H9 (cell line): ENCODE results near the gene SLC12A1. TPM values are rescaled to one million over a fixed set of nuclear protein-coding genes. Genes with fewer than 3 reads are reported as not detected.

ENCODE experiments used
- DNase-seq: peaks from one replicate; pipeline ENCODE4 v3.0.0-alpha.2; 2017
- H2AFZ ChIP-seq: one replicate; pipeline ENCODE4 v1.6.1; 2013; ENCODE audit warnings: mild to moderate bottlenecking, low read length, control low read depth, moderate library complexity
- H2AK5ac ChIP-seq: 2 replicates; pipeline ENCODE4 v1.6.1; 2013; ENCODE audit warnings: low read length, control low read depth, mixed read lengths; ENCODE audit not compliant: insufficient read length
- H2BK120ac ChIP-seq: one replicate; pipeline ENCODE4 v1.6.1; 2013; ENCODE audit warnings: low read depth, mild to moderate bottlenecking, low read length, control low read depth, inconsistent platforms; ENCODE audit not compliant: poor library complexity, severe bottlenecking
- H2BK12ac ChIP-seq: 2 replicates; pipeline ENCODE4 v1.6.1; 2013; ENCODE audit warnings: low read length, control low read depth, mixed read lengths, low read depth; ENCODE audit not compliant: insufficient read length
- H2BK15ac ChIP-seq: 2 replicates; pipeline ENCODE4 v1.6.1; 2013; ENCODE audit warnings: low read depth, low read length, control low read depth
- H2BK20ac ChIP-seq: one replicate; pipeline ENCODE4 v1.6.1; 2013; ENCODE audit warnings: low read depth, mild to moderate bottlenecking, low read length, control low read depth, inconsistent platforms; ENCODE audit not compliant: poor library complexity, severe bottlenecking
- H2BK5ac ChIP-seq: 2 replicates; pipeline ENCODE4 v1.6.1; 2013; ENCODE audit warnings: low read length, control low read depth, mixed read lengths; ENCODE audit not compliant: insufficient read length
- H3K14ac ChIP-seq: 2 replicates; pipeline ENCODE4 v1.6.1; 2013; ENCODE audit warnings: low read length, control low read depth; ENCODE audit not compliant: insufficient read depth
- H3K18ac ChIP-seq: 2 replicates; pipeline ENCODE4 v1.6.1; 2013; ENCODE audit warnings: low read depth, mild to moderate bottlenecking, mixed read lengths, low read length, control low read depth; ENCODE audit not compliant: insufficient read length
- H3K23ac ChIP-seq: 2 replicates; pipeline ENCODE4 v1.6.1; 2013; ENCODE audit warnings: low read length, control low read depth, mixed read lengths, low read depth; ENCODE audit not compliant: insufficient read length
- H3K23me2 ChIP-seq: 2 replicates; pipeline ENCODE4 v1.6.1; 2013; ENCODE audit warnings: low read depth, mild to moderate bottlenecking, mixed read lengths, low read length, control low read depth; ENCODE audit not compliant: insufficient read length, poor library complexity, severe bottlenecking
- H3K27ac ChIP-seq: 2 replicates; pipeline ENCODE4 v1.5.1; 2013; ENCODE audit warnings: low read length, control low read depth, mixed read lengths, low read depth; ENCODE audit not compliant: insufficient read length
- H3K27me3 ChIP-seq: 2 replicates; pipeline ENCODE4 v1.6.1; 2013; ENCODE audit warnings: low read length, control low read depth, inconsistent platforms; ENCODE audit not compliant: insufficient read depth
- H3K4ac ChIP-seq: 2 replicates; pipeline ENCODE4 v1.6.1; 2013; ENCODE audit warnings: low read depth, mild to moderate bottlenecking, control low read depth, inconsistent platforms, low read length, moderate library complexity
- H3K4me1 ChIP-seq: 2 replicates; pipeline ENCODE4 v1.6.1; 2013; ENCODE audit warnings: low read length, control low read depth, inconsistent platforms; ENCODE audit not compliant: insufficient read depth
- H3K4me2 ChIP-seq: 2 replicates; pipeline ENCODE4 v1.6.1; 2013; ENCODE audit warnings: low read length, control low read depth, mixed read lengths; ENCODE audit not compliant: insufficient read length, insufficient read depth
- H3K56ac ChIP-seq: 2 replicates; pipeline ENCODE4 v1.6.1; 2013; ENCODE audit warnings: low read depth, mild to moderate bottlenecking, mixed read lengths, low read length, control low read depth; ENCODE audit not compliant: insufficient read length
- H3K79me1 ChIP-seq: 2 replicates; pipeline ENCODE4 v1.6.1; 2013; ENCODE audit warnings: low read depth, mild to moderate bottlenecking, moderate library complexity, low read length, control low read depth, inconsistent platforms; ENCODE audit not compliant: insufficient read depth, poor library complexity, severe bottlenecking
- H3K79me2 ChIP-seq: 2 replicates; pipeline ENCODE4 v1.6.1; 2013; ENCODE audit warnings: low read length, control low read depth, inconsistent platforms; ENCODE audit not compliant: insufficient read depth
- H3K9ac ChIP-seq: 2 replicates; pipeline ENCODE4 v1.6.1; 2013; ENCODE audit warnings: low read length, control low read depth, mixed read lengths; ENCODE audit not compliant: insufficient read length; ENCODE audit errors: extremely low read depth
- H3K9me3 ChIP-seq: one replicate; pipeline ENCODE4 v1.6.1; 2013; ENCODE audit warnings: low read depth, low read length, inconsistent platforms; ENCODE audit not compliant: control insufficient read depth
- H3T11ph ChIP-seq: one replicate; pipeline ENCODE4 v1.6.1; 2013; ENCODE audit warnings: mild to moderate bottlenecking, low read length, control low read depth, inconsistent platforms
- H4K20me1 ChIP-seq: one replicate; pipeline ENCODE4 v1.6.1; 2013; ENCODE audit not compliant: control insufficient read depth, insufficient read length, insufficient read depth
- H4K5ac ChIP-seq: 2 replicates; pipeline ENCODE4 v1.6.1; 2013; ENCODE audit warnings: low read depth, mild to moderate bottlenecking, mixed read lengths, low read length, control low read depth; ENCODE audit not compliant: insufficient read length
- H4K8ac ChIP-seq: replicated peaks from 2 replicates; pipeline ENCODE4 v1.6.1; 2013; ENCODE audit warnings: low read length, control low read depth, mixed read lengths, low read depth; ENCODE audit not compliant: insufficient read length
- H4K91ac ChIP-seq: 2 replicates; pipeline ENCODE4 v1.6.1; 2013; ENCODE audit warnings: low read depth, mild to moderate bottlenecking, moderate library complexity, mixed read lengths, low read length, control low read depth; ENCODE audit not compliant: insufficient read length
- H3K27ac Mint-ChIP-seq, 3 experiments: 2 replicates in 2 of 3; 3 replicates in 1 of 3; pipeline ENCODE4 v1.8.0; 2020 to 2021; ENCODE audit warnings: mixed read lengths in 3 of 3, mild to moderate bottlenecking in 1 of 3, moderate library complexity in 1 of 3
- H3K27me3 Mint-ChIP-seq: 2 replicates; pipeline ENCODE4 v1.8.0; 2021; ENCODE audit warnings: low read depth, mild to moderate bottlenecking, moderate library complexity, mixed read lengths
- H3K36me3 Mint-ChIP-seq, 3 experiments: 2 replicates in 2 of 3; 3 replicates in 1 of 3; pipeline ENCODE4 v1.8.0; 2020 to 2021; ENCODE audit warnings: low read depth in 3 of 3, mixed read lengths in 3 of 3; ENCODE audit not compliant: insufficient read depth in 1 of 3
- H3K4me1 Mint-ChIP-seq, 2 experiments: 2 replicates each; pipeline ENCODE4 v1.8.0; 2020; ENCODE audit warnings: mixed read lengths in 2 of 2
- H3K4me3 Mint-ChIP-seq, 2 experiments: 2 replicates in 1 of 2; 3 replicates in 1 of 2; pipeline ENCODE4 v1.8.0; 2020 to 2021; ENCODE audit warnings: mild to moderate bottlenecking in 2 of 2, mixed read lengths in 2 of 2, moderate library complexity in 1 of 2
- H3K9me3 Mint-ChIP-seq, 2 experiments: 2 replicates in 1 of 2; 3 replicates in 1 of 2; pipeline ENCODE4 v1.8.0; 2020; ENCODE audit warnings: mild to moderate bottlenecking in 2 of 2, mixed read lengths in 2 of 2, moderate library complexity in 1 of 2
- WGBS: extraction: QIAGEN DNeasy Blood & Tissue Kit; methylation state at CpG from one replicate; pipeline ENCODE4 v1.1.7; 2013; ENCODE audit warnings: missing lambda C conversion rate, low lambda C conversion rate, mixed read lengths; ENCODE audit not compliant: insufficient read length; ENCODE audit errors: extremely low coverage; 5-methylcytosine and 5-hydroxymethylcytosine counted together
- total RNA-seq: library from RNA; stranded (reverse); gene quantifications from 2 replicates; pipeline ENCODE4 v1.2.1, GENCODE V29; 2021
- TF ChIP-seq, protein P1 (sequence below): fragments of 200-600 bp; sonication (generic); conservative IDR thresholded peaks from 3 replicates; pipeline ENCODE4 v1.8.0; 2021; ENCODE audit warnings: antibody characterized with exemption, mild to moderate bottlenecking

SLC12A1 gene
- total RNA-seq, 1 experiment from 2014 or later = 0.07 TPM

DNA sequence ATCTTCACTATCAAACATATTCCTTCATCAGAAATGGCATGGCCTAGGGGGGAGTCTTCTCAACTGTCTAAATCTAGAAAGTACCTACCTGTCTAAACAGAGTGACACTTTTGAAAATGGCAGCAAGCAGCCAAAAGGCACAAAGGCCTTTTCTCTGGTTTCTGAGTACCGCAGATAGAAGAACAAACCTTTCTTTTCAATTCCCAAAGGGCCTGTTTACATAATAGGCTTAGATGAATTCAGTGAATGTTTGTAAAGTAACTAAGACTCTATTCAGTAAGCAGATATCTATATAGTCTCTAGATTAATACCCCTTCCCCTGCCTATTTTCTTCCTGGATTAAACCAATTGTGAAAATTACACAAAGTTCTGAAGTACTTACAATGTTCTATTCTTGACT lies 35.1 kb upstream of the SLC12A1 start:
- H2BK12ac ChIP-seq = no peak overlapping the region
- no CpG with 5 or more reads among the region's 1 CpG for WGBS
- H3K23me2 ChIP-seq = no peaks in the 10 kb centered on the region
- no peak overlapping the region for H3K56ac ChIP-seq
- H4K20me1 ChIP-seq = no peaks in the 10 kb centered on the region
- H3K4me1 ChIP-seq = peaks cover 2% of the 10 kb centered on the region; the same call in 1 of the 2 replicates
- no peaks in the 10 kb centered on the region for H3K79me1 ChIP-seq
- H4K8ac ChIP-seq = no peak overlapping the region
- H3K4ac ChIP-seq = no peak overlapping the region
- H3K14ac ChIP-seq = no peak overlapping the region
- no peak overlapping the region for H4K5ac ChIP-seq
- no peak overlapping the region for H3K4me3 Mint-ChIP-seq
- H3K79me2 ChIP-seq = peaks cover 29% of the 10 kb centered on the region; the same call in 1 of the 2 replicates
- H3K36me3 Mint-ChIP-seq = peaks cover 5 to 25% (median 23%) of the 10 kb centered on the region in 3 experiments
- H3K9ac ChIP-seq = no peak overlapping the region
- no peak overlapping the region for H3T11ph ChIP-seq
- no peak overlapping the region for H2BK120ac ChIP-seq
- H2BK5ac ChIP-seq = no peak overlapping the region
- no peaks in the 10 kb centered on the region for H3K9me3 Mint-ChIP-seq
- H3K18ac ChIP-seq = no peak overlapping the region
- no peak overlapping the region for H3K23ac ChIP-seq
- H2BK15ac ChIP-seq = no peak overlapping the region
- no peak overlapping the region for H2BK20ac ChIP-seq
- no peaks in the 10 kb centered on the region for H3K27me3 ChIP-seq
- no peak overlapping the region for H2AFZ ChIP-seq
- H3K27me3 Mint-ChIP-seq = no peaks in the 10 kb centered on the region
- TF ChIP-seq, protein P1, sequence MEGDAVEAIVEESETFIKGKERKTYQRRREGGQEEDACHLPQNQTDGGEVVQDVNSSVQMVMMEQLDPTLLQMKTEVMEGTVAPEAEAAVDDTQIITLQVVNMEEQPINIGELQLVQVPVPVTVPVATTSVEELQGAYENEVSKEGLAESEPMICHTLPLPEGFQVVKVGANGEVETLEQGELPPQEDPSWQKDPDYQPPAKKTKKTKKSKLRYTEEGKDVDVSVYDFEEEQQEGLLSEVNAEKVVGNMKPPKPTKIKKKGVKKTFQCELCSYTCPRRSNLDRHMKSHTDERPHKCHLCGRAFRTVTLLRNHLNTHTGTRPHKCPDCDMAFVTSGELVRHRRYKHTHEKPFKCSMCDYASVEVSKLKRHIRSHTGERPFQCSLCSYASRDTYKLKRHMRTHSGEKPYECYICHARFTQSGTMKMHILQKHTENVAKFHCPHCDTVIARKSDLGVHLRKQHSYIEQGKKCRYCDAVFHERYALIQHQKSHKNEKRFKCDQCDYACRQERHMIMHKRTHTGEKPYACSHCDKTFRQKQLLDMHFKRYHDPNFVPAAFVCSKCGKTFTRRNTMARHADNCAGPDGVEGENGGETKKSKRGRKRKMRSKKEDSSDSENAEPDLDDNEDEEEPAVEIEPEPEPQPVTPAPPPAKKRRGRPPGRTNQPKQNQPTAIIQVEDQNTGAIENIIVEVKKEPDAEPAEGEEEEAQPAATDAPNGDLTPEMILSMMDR = no peak
- peak overlapping the region in 1 of 3 experiments; percentile 69; a peak in 1 of 7 replicates for H3K27ac Mint-ChIP-seq
- no peak overlapping the region for H2AK5ac ChIP-seq
- H3K9me3 ChIP-seq = no peaks in the 10 kb centered on the region
- DNase-seq = no peak
- H3K4me2 ChIP-seq = no peak overlapping the region
- H3K4me1 Mint-ChIP-seq = peaks cover 46 to 49% of the 10 kb centered on the region in 2 experiments
- H4K91ac ChIP-seq = no peak overlapping the region
- no peak overlapping the region for H3K27ac ChIP-seq
